AG04449 (cell line): Measurements from ENCODE around the gene FAM32A.

Experiments
- CTCF ChIA-PET: fragments of 350-600 bp; formaldehyde crosslinking; extraction: SDS; loops from one replicate; lab custom pipeline; 2021; ENCODE audit warnings: antibody characterized with exemption; lab: Yijun Ruan, JAX
- POLR2A ChIA-PET: fragments of 400-600, 350-600 bp; formaldehyde crosslinking; extraction: SDS; loops from one replicate; lab custom pipeline; 2020; ENCODE audit warnings: antibody characterized with exemption, inconsistent platforms; lab: Yijun Ruan, JAX
- DNase-seq: peaks from one replicate; pipeline ENCODE4 v3.0.0-alpha.2; 2010; ENCODE audit warnings: low read depth, low spot score
- H3K4me3 ChIP-seq: 2 replicates; pipeline ENCODE4 v1.5.1; 2011; ENCODE audit warnings: low read depth, mild to moderate bottlenecking, control low read depth, low read length
- TF ChIP-seq, protein P1 (sequence below): IDR thresholded peaks from one replicate; pipeline ENCODE4 v1.5.1; 2011; ENCODE audit warnings: mild to moderate bottlenecking, moderate library complexity, low read length, control low read depth, inconsistent platforms; ENCODE audit not compliant: insufficient read depth; ENCODE audit errors: missing control alignments

Gene FAM32A

DNA sequence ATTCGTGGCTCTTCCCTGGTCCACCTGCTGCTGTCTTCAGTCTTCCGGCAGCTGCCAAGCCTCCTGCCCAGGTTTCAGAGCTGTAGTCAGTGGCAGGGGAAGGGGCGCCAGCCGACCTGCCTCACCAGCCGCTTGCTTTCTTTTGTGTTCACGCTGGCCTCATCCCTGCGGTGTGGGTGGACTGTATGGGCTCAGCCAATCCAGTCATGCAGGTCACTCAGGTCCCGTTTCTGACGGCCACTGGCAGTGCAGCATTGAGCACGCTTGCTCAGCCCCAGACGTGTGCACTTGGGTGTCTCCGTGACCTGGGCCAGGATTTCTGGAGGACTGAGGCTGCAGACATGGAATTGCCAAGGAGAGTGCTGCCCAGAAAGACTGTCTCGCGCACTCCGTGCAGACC, 38.5 kb downstream of the FAM32A start:
- no peak for DNase-seq
- CTCF ChIA-PET: interaction anchor here (1.2 to 1.4 kb wide), 2 partner anchors 160 to 163 kb away, joined by 4 to 5 read pairs; no protein-coding TSS in a partner anchor
- H3K4me3 ChIP-seq: no peak overlapping the region
- TF ChIP-seq, protein P1, sequence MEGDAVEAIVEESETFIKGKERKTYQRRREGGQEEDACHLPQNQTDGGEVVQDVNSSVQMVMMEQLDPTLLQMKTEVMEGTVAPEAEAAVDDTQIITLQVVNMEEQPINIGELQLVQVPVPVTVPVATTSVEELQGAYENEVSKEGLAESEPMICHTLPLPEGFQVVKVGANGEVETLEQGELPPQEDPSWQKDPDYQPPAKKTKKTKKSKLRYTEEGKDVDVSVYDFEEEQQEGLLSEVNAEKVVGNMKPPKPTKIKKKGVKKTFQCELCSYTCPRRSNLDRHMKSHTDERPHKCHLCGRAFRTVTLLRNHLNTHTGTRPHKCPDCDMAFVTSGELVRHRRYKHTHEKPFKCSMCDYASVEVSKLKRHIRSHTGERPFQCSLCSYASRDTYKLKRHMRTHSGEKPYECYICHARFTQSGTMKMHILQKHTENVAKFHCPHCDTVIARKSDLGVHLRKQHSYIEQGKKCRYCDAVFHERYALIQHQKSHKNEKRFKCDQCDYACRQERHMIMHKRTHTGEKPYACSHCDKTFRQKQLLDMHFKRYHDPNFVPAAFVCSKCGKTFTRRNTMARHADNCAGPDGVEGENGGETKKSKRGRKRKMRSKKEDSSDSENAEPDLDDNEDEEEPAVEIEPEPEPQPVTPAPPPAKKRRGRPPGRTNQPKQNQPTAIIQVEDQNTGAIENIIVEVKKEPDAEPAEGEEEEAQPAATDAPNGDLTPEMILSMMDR: no peak
- POLR2A ChIA-PET: no interaction called here

DNA sequence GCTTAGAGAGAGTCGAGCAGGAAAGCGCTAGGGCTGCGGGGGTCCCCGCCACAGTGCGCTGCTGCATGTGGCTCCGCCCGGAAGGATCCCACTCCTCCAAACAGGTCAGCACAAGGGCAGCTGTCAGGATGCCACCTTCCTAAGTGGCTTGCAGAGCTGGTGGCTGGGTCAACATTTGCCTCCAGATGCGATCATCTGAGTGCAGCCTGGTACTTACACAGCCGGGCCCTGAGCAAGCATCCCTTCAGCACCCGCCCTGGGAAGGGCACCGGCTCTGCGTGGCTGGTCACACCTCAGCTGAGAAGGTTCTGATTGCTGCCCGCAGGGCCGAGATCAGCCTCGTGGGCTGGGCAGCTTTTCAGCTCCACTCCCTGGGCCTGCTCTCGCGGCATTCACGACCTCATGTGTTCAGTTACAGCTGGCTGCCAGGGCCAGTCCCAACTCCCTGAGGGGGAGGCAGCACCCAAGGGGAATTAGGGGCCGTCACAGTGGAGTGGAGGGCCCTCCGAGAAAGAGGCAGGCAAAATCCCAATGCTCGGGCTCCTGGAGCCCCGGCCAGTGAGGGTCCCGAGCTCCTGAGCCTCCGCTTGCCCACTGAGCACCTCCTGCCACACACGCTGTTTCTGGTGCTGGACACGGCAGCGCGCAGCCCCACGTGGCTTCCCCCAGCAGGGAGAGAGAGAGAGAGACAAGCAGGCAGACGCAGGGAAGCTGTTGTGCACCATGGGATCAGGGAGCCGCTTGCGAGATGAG, 39.3 kb downstream of the FAM32A start:
- no peak overlapping the region for H3K4me3 ChIP-seq
- ChIA-PET POLR2A (no interaction called here), CTCF (interaction anchor here (1.2 kb wide), 1 partner anchor 159 kb away, joined by 5 read pairs; no protein-coding TSS in a partner anchor)
- no peak for DNase-seq
- TF ChIP-seq, protein P1: no peak

DNA sequence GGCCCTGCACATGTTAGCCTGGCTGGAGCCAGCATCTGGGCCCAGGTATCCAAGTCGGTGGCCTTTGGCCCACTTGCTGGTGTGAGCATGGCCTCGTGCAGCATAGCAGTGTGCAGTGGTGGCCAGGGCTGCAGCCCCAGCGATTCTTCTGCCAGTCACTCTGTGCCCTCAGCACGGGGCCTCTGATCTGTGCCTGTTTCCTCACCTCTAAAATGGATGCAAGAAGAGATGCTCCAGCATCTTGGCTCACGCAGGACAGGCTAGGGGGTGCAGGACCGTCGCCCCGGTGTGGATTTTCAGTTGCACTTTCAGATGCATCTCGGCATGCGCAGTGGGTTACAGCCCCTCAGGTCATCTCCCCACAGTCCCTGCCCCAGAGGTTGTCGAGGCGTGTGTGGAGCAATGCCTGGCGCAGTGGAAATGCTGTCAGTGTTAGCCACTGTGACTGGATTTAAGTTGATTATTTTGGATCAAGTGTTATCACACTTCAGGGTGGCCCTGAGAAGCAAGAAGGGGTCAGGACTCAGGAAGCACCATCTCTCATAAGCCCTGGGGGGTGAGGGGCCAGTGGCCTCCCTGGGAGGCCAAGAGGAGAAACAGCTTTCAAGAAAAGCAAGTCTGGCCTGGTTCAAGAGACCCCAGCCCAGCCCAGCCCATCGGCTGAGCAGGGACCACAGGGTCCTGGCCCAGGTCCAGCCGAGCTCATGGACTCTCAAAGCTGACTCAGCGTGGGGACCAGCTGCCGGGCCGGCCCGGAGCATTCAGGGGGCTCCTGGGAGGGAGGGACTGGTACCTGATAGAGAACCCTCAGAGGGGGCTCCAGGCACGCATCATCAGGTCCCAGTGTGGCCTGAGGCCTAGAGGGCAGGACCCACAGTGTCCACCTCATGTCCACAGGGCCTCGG, 40.3 kb downstream of the FAM32A start:
- CTCF ChIA-PET: interaction anchor here (0.6 to 2.4 kb wide), 2 partner anchors 10 to 22 kb away, joined by 3 to 6 read pairs; no protein-coding TSS in a partner anchor
- H3K4me3 ChIP-seq: no peak overlapping the region
- no peak for DNase-seq
- TF ChIP-seq, protein P1: no peak
- POLR2A ChIA-PET: no interaction called here

DNA sequence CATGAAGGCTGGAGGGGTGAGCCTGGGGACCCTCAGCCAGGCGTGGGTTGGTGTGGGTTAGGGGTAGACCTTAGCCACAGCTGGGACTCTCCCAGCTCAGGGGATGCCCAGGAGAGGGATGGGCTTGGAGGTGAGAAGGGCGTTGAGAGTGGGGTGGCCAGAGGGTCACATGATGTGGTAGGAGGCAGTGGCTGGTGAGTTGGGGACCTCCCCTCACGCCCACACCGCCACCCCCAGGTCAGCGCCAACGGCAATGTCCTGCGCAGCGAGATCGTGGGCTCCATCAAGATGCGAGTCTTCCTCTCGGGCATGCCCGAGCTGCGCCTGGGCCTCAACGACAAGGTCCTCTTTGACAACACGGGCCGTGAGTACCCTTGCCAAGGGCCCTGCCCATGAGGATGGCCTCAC, 41.0 kb downstream of the FAM32A start:
- no peak for DNase-seq
- H3K4me3 ChIP-seq: no peak overlapping the region
- ChIA-PET CTCF (interaction anchor here (0.6 to 2.4 kb wide), 2 partner anchors 10 to 21 kb away, joined by 3 to 6 read pairs; no protein-coding TSS in a partner anchor), POLR2A (no interaction called here)
- TF ChIP-seq, protein P1: no peak

DNA sequence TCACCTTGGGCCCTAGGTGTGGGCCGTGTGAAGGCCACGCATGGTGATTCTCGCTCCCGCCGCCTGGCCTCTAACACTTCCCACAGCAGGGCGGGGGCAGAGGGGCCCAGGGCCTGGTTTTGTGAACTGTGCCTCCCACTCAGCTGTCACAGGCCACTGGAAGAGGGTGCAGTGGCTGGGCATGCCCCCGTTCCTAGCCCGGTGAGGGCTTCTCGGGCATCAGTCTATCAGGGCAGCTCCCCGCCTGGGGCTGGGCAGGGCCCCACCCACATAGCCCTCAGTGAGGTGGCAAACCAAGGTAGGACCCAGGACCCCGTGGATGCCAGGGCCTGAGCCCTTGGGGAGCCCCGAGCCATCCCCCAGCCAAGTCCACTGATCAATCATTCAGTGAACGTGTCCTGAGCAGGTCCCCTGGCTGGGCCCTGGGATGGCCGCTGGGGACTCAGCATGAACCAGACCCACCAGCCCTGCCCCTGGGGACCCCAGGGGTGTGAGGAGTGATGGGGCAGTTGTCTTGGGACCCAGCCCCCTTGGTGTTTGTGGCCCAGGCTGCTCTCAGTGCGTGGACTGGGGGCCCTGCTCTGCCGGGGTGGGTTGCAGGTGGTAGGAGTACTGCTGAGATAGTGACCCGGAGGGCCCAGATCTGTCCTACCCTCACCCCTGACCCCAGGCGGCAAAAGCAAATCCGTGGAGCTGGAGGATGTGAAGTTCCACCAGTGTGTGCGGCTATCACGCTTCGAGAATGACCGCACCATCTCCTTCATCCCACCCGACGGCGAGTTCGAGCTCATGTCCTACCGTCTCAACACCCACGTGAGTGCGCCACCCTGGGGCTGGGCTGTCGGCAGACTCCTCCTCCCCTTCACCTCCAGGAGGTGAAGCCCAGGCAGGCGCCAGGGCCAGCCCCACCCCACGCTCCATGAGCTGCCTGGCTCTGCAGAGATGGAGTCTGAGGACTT, 41.9 kb downstream of the FAM32A start:
- H3K4me3 ChIP-seq: no peak overlapping the region
- TF ChIP-seq, protein P1: no peak
- ChIA-PET CTCF (interaction anchor here (0.8 to 2.4 kb wide), 4 partner anchors 18 to 185 kb away, joined by 3 to 6 read pairs (median 3); no protein-coding TSS in a partner anchor), POLR2A (no interaction called here)
- no peak for DNase-seq
